Bronchial epithelial cell (primary cell): ENCODE data around the gene PLS1. TPM values are rescaled to one million over a fixed set of nuclear protein-coding genes. Genes with fewer than 3 reads are reported as not detected.

Source experiments
- DNase-seq: peaks from one replicate; pipeline ENCODE4 v3.0.0-alpha.2; 2010; ENCODE audit warnings: low read depth
- FAIRE-seq: peaks from 2 replicates; lab custom pipeline; 2011; peaks lifted over from hg19 to GRCh38; lab: Jason Lieb, UNC
- H3K27me3 ChIP-seq: 2 replicates; pipeline ENCODE4 v1.5.1; 2011; ENCODE audit warnings: low read length; ENCODE audit not compliant: control insufficient read depth, insufficient read depth
- H3K36me3 ChIP-seq: 2 replicates; pipeline ENCODE4 v1.5.1; 2011; ENCODE audit warnings: low read length; ENCODE audit not compliant: control insufficient read depth, insufficient read depth
- H3K4me3 ChIP-seq: 2 replicates; pipeline ENCODE4 v1.5.1; 2011; ENCODE audit warnings: mild to moderate bottlenecking, low read depth, low read length, control low read depth
- total RNA-seq: library from RNA; depleted of rRNA; stranded (reverse); fragments of >200 nt; gene quantifications from 2 replicates; pipeline ENCODE4 v1.2.1, GENCODE V29; 2014
- TF ChIP-seq, protein P1 (sequence below): IDR thresholded peaks from 2 replicates; pipeline ENCODE4 v1.5.1; 2011; ENCODE audit warnings: mild to moderate bottlenecking, moderate library complexity, low read length, control low read depth, inconsistent platforms; ENCODE audit not compliant: insufficient read depth, severe bottlenecking

Gene PLS1
- total RNA-seq, 1 donor from 2014 or later: 17.1 TPM

- FAIRE-seq: no peak
- Histone ChIP-seq H3K36me3 (no peaks in the 10 kb centered on the region), H3K4me3 (no peak overlapping the region), H3K27me3 (no peaks in the 10 kb centered on the region)
- DNase-seq: no peak
- TF ChIP-seq, protein P1, sequence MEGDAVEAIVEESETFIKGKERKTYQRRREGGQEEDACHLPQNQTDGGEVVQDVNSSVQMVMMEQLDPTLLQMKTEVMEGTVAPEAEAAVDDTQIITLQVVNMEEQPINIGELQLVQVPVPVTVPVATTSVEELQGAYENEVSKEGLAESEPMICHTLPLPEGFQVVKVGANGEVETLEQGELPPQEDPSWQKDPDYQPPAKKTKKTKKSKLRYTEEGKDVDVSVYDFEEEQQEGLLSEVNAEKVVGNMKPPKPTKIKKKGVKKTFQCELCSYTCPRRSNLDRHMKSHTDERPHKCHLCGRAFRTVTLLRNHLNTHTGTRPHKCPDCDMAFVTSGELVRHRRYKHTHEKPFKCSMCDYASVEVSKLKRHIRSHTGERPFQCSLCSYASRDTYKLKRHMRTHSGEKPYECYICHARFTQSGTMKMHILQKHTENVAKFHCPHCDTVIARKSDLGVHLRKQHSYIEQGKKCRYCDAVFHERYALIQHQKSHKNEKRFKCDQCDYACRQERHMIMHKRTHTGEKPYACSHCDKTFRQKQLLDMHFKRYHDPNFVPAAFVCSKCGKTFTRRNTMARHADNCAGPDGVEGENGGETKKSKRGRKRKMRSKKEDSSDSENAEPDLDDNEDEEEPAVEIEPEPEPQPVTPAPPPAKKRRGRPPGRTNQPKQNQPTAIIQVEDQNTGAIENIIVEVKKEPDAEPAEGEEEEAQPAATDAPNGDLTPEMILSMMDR: no peak
Measured at GRCh38 chr3:142611206-142611605, 15.0 kb downstream of the PLS1 start.

- FAIRE-seq (no peak), DNase-seq (peak; percentile 47)
- TF ChIP-seq, protein P1: no peak
- Histone ChIP-seq H3K27me3 (no peaks in the 10 kb centered on the region), H3K36me3 (no peaks in the 10 kb centered on the region), H3K4me3 (no peak overlapping the region)
Measured at GRCh38 chr3:142613491-142613890, 17.3 kb downstream of the PLS1 start.

- DNase-seq (no peak), FAIRE-seq (no peak)
- Histone ChIP-seq H3K4me3 (no peak overlapping the region), H3K27me3 (no peaks in the 10 kb centered on the region), H3K36me3 (no peaks in the 10 kb centered on the region)
- TF ChIP-seq, protein P1: no peak
Measured at GRCh38 chr3:142614059-142614626, 17.9 kb downstream of the PLS1 start.

DNA sequence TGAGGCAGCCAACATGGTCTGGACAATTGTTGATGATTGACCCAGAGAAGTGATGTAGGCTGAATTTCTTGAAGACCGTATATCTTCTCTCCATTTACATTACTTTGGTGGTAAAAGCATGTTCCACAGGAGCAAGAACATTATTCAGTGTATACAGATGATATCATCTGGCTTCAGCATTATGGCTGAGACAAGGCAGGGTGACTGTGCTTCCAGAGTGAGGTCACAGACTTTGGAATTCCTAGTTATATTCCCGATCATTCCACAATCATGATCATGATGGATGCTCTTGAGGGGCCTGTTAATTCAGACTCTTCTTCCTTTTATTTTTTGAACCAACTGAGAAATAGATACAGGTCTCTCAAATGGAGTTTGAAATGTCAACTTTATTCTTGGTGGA, 19.0 kb downstream of the PLS1 start:
- Histone ChIP-seq H3K27me3 (no peaks in the 10 kb centered on the region), H3K4me3 (no peak overlapping the region), H3K36me3 (no peaks in the 10 kb centered on the region)
- DNase-seq: no peak
- FAIRE-seq: peak; percentile 83
- TF ChIP-seq, protein P1: no peak

GRCh38 chr3:142618917-142619461, 22.8 kb downstream of the PLS1 start:
- DNase-seq (peak; percentile 85), FAIRE-seq (peak; percentile 60)
- no peaks in the 10 kb centered on the region for H3K27me3 ChIP-seq
- TF ChIP-seq, protein P1: no peak
- H3K4me3 ChIP-seq: no peak overlapping the region
- no peaks in the 10 kb centered on the region for H3K36me3 ChIP-seq

GRCh38 chr3:142622405-142622804, 26.2 kb downstream of the PLS1 start:
- TF ChIP-seq, protein P1: no peak
- Histone ChIP-seq H3K4me3 (no peak overlapping the region), H3K36me3 (no peaks in the 10 kb centered on the region), H3K27me3 (no peaks in the 10 kb centered on the region)
- DNase-seq (no peak), FAIRE-seq (no peak)
